BE2C (cell line): ENCODE data around the gene FAM13B.
"Not testable (repeated sequence)": the region's sequence is repeated elsewhere in the genome, so short reads cannot be mapped to it uniquely, and the experiment has no call there.

ENCODE experiments used
- DNase-seq: peaks from one replicate; pipeline ENCODE4 v3.0.0-alpha.2; 2020
- H3K27me3 ChIP-seq: fragments of 250-450 bp; sonication (Bioruptor Pico); 2 replicates; pipeline ENCODE4 v1.5.1; 2020; ENCODE audit warnings: mild to moderate bottlenecking
- H3K36me3 ChIP-seq: fragments of 250-450 bp; sonication (Bioruptor Pico); 2 replicates; pipeline ENCODE4 v1.5.1; 2020; ENCODE audit warnings: mild to moderate bottlenecking
- H3K4me1 ChIP-seq: fragments of 250-450 bp; sonication (Bioruptor Pico); 2 replicates; pipeline ENCODE4 v1.5.1; 2020
- H3K4me3 ChIP-seq: 2 replicates; pipeline ENCODE4 v1.5.1; 2011; ENCODE audit warnings: low read depth, low read length
- H3K9me3 ChIP-seq: fragments of 250-450 bp; sonication (Bioruptor Pico); 2 replicates; pipeline ENCODE4 v1.5.1; 2020
- TF ChIP-seq, protein P1 (sequence below): IDR thresholded peaks from 2 replicates; pipeline ENCODE4 v1.5.1; 2012; ENCODE audit warnings: mild to moderate bottlenecking, low read depth, low read length

Gene FAM13B

DNA sequence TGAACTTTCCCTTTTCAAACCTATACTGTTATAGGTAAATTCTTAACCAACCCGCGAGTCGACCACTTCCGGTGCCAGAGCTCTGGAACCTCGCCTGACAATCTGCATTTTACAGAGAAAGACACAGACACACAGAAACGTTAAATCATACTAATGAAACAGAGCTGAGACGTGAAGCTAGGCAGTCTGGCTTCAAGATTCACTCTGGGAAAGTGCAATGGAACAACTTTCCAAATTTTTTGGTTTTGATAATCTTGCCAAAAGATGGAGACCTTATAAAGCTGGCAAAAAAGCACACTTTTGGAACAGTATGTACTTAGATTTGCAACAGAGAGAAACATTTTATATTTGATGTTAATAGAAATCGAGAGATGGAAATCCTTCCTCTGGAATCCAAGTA, 35.1 kb upstream of the FAM13B start:
- no peak for DNase-seq
- Histone ChIP-seq H3K4me3 (no peak overlapping the region), H3K9me3 (no peaks in the 10 kb centered on the region; the same call in 1 of the 2 replicates), H3K36me3 (no peaks in the 10 kb centered on the region), H3K27me3 (no peaks in the 10 kb centered on the region), H3K4me1 (no peaks in the 10 kb centered on the region)
- TF ChIP-seq, protein P1, sequence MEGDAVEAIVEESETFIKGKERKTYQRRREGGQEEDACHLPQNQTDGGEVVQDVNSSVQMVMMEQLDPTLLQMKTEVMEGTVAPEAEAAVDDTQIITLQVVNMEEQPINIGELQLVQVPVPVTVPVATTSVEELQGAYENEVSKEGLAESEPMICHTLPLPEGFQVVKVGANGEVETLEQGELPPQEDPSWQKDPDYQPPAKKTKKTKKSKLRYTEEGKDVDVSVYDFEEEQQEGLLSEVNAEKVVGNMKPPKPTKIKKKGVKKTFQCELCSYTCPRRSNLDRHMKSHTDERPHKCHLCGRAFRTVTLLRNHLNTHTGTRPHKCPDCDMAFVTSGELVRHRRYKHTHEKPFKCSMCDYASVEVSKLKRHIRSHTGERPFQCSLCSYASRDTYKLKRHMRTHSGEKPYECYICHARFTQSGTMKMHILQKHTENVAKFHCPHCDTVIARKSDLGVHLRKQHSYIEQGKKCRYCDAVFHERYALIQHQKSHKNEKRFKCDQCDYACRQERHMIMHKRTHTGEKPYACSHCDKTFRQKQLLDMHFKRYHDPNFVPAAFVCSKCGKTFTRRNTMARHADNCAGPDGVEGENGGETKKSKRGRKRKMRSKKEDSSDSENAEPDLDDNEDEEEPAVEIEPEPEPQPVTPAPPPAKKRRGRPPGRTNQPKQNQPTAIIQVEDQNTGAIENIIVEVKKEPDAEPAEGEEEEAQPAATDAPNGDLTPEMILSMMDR, result no peak

DNA sequence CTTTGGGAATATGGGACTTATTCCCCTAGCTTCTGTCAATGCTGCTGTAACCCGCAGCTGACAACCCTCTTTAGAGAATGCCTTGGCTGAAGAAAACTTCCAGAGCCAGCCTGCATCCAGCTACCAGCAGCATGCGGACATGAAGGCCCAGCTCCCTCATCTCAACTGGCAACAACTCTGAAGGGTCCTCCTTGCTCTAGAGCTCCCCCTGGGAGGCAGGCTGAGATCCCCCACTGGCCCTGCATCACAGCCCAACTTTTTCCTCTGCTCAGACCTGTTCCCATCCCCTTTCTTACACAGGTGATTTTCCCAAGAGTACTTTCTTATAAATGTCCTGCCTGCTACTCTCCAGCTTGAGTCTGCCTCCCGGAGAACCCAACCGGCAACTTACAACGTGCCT, 32.2 kb upstream of the FAM13B start:
- TF ChIP-seq, protein P1, result peak; percentile 55
- Histone ChIP-seq H3K9me3 (no peaks in the 10 kb centered on the region), H3K36me3 (no peaks in the 10 kb centered on the region), H3K4me1 (no peaks in the 10 kb centered on the region), H3K27me3 (no peaks in the 10 kb centered on the region), H3K4me3 (no peak overlapping the region)
- peak; percentile 33 for DNase-seq

DNA sequence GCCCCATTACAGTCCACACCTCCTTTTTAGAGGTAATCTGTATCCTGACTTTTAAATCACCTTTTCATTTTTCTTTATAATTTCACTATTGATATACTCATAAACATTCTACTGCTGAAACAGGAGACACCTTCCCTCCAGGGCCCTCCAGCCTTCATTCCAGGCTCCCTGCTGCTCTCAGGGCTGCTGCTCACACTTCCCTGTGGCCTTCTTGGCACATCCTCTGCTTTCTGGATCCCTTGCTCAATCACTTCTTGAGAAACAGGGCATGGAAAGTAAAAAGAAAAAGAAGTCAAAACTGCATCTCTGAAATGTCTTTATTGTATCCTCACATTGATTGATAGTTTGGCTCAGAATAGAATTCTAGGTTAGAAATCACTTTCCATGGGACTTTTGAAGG, 31.6 kb upstream of the FAM13B start:
- no peaks in the 10 kb centered on the region for H3K27me3 ChIP-seq
- H3K4me1 ChIP-seq, result no peaks in the 10 kb centered on the region
- H3K4me3 ChIP-seq, result no peak overlapping the region
- DNase-seq, result no peak
- TF ChIP-seq, protein P1, result no peak
- H3K9me3 ChIP-seq, result no peaks in the 10 kb centered on the region
- H3K36me3 ChIP-seq, result no peaks in the 10 kb centered on the region

DNA sequence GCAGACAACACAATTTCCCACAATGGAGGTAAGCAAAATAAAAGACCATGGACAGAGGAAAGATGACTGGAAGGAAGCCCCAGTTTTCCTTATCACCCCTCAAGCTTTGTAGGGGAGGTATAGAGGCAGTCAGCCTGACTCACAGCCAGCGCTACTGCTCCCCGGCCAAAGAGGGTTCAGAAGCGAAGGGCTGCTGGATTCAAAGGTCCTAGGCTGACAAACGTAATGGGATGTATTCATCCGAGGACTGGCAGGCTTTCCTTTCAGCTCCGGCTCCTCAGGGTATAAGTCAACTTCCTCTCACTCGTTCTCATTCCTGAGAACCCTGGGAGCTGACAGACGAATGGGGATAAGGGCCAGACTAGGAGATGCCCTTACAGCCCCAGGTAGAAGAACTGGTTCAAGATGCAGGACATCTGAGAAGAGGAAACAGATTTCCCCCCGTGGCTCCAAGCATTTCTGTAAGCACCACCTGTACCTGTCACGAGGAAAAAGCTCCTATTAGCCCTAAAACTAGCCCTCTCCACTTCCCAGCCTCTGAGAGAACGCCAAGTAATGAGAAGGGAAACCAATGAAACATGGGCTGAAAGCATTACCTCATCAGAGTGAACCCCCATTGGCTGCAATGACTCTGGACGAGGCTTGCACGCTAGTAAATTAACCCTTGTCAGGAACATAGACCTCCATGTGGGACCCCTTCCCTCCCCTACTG, 22.1 kb upstream of the FAM13B start:
- DNase-seq, result no peak
- Histone ChIP-seq H3K36me3 (no peaks in the 10 kb centered on the region), H3K9me3 (no peaks in the 10 kb centered on the region), H3K27me3 (no peaks in the 10 kb centered on the region), H3K4me1 (no peaks in the 10 kb centered on the region), H3K4me3 (no peak overlapping the region)
- TF ChIP-seq, protein P1, result no peak

DNA sequence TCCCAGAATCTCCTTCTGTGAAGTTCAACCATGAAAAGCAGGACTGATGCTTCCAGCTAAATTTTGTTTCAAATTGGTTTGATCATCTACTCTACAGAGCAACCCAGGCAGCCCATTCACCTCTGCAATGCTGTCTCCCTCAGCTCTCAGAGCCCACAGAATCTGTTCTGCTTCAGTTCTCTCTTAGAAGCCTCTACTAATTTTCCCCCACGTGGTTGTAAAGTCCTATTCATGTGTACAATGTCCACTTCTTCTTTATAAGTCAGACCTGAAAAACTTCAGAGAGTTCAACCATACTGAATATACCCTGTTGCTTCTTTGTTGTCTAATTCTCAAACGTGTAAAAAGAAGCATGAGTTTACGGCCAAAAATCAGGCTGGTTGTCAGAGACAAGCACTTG, 21.3 kb upstream of the FAM13B start:
- DNase-seq, result no peak
- Histone ChIP-seq H3K9me3 (no peaks in the 10 kb centered on the region), H3K36me3 (no peaks in the 10 kb centered on the region), H3K27me3 (no peaks in the 10 kb centered on the region), H3K4me3 (no peak overlapping the region), H3K4me1 (no peaks in the 10 kb centered on the region)
- TF ChIP-seq, protein P1, result no peak

DNA sequence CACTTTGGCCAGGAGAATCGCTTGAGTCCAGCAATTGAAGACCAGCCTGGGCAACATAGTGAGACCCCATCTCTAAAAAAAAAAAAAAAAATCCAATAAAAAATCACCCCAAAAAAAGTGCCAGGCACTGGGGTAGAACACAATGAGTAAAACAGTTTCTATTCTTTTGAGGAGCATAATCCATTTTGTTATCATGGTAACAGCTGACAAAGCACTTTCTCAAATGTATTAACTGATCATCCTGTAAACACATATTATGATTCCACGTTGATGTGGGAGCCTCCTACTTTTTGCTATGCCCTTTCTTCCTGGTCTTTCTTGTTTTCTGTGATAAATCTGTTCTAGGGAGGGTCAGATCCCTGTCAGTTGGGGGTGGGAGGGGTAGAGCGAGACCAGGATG, 20.7 kb upstream of the FAM13B start:
- TF ChIP-seq, protein P1, result no peak
- no peaks in the 10 kb centered on the region for H3K27me3 ChIP-seq
- no peaks in the 10 kb centered on the region for H3K9me3 ChIP-seq
- DNase-seq, result no peak
- no peaks in the 10 kb centered on the region for H3K36me3 ChIP-seq
- no peaks in the 10 kb centered on the region for H3K4me1 ChIP-seq
- no peak overlapping the region for H3K4me3 ChIP-seq

DNA sequence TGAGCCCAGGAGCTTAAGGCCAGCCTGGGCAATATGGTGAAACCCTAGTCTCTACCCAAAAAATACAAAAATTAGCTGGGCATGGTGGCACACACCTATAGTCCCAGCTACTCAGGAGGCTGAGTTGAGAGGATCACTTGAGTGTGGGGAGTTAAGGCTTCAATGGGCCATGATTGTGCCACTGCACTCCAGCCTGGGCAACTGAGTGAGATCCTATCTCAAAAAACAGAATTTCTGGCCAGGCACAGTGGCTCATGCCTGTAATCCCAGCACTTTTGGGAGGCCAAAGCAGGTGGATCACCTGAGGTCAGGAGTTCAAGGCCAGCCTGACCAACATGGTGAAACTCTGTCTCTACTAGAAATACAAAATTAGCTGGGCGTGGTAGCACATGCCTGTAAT, 19.8 kb upstream of the FAM13B start:
- not testable (repeated sequence) for DNase-seq, H3K4me3 ChIP-seq

More for the DNA sequence above, 19.8 kb upstream of the FAM13B start:
- not testable (repeated sequence) for H3K9me3 ChIP-seq, H3K36me3 ChIP-seq, H3K4me1 ChIP-seq, H3K27me3 ChIP-seq
